HepG2 (cell line): ENCODE results near the gene VWC2L. TPM values are rescaled to one million over a fixed set of nuclear protein-coding genes. Genes with fewer than 3 reads are reported as not detected.

Experiments used
- CBFB ChIP-seq: sonication (generic); formaldehyde crosslinking; IDR thresholded peaks from 2 replicates; pipeline ENCODE4 v1.4.0; 2020; ENCODE audit warnings: missing genetic modification reagents
- ETS1 ChIP-seq: sonication (generic); formaldehyde crosslinking; IDR thresholded peaks from 2 replicates; pipeline ENCODE4 v1.4.0; 2020; ENCODE audit warnings: missing genetic modification reagents
- HBP1 ChIP-seq: IDR thresholded peaks from 2 replicates; pipeline ENCODE4 v1.6.1; 2016; ENCODE audit warnings: low read depth, control low read depth
- HNF1B ChIP-seq: sonication (generic); formaldehyde crosslinking; IDR thresholded peaks from 2 replicates; pipeline ENCODE4 v1.5.1; 2020; ENCODE audit warnings: mild to moderate bottlenecking, moderate library complexity, missing genetic modification reagents
- MLXIP ChIP-seq: sonication (generic); formaldehyde crosslinking; IDR thresholded peaks from 2 replicates; pipeline ENCODE4 v1.9.0; 2021; ENCODE audit warnings: missing genetic modification reagents, borderline replicate concordance
- NFYC ChIP-seq: IDR thresholded peaks from 2 replicates; pipeline ENCODE4 v1.6.1; 2016; ENCODE audit warnings: missing genetic modification reagents, missing compliant biosample characterization
- RNF219 ChIP-seq: sonication (generic); formaldehyde crosslinking; IDR thresholded peaks from 2 replicates; pipeline ENCODE4 v1.5.0; 2020; ENCODE audit warnings: mild to moderate bottlenecking, missing genetic modification reagents
- SP1 ChIP-seq, 2 experiments: fragments of 450-650 bp in 1 of 2; sonication (generic) in 1 of 2; formaldehyde crosslinking in 1 of 2; IDR thresholded peaks; 2 replicates each; pipeline versions ENCODE4 v1.4.0 to v1.6.1; 2016 to 2020; ENCODE audit warnings: missing genetic modification reagents in 1 of 2
- polyA plus RNA-seq, 8 experiments: library from polyadenylated mRNA; depleted of rRNA in 3 of 8; stranded (reverse) in 7 of 8; unstranded in 1 of 8; fragments of >200 nt; fragmentation: Illumina TruSeq in 4 of 8; extraction: Trizol in 4 of 8; gene quantifications; 2 replicates each; pipeline versions ENCODE4 v1.2.1 to v1.2.3, GENCODE V29; 2011 to 2016; ENCODE audit warnings: low read depth in 4 of 8, missing spikeins in 1 of 8, mixed read lengths in 1 of 8; ENCODE audit not compliant: insufficient read depth in 1 of 8
- total RNA-seq, 5 experiments: library from RNA; depleted of rRNA; stranded (reverse); fragments of >200 nt; fragmentation: Illumina TruSeq; extraction: Trizol; gene quantifications; 2 replicates each; pipeline ENCODE4 v1.2.3, GENCODE V29; 2016; ENCODE audit warnings: low read depth in 1 of 5

Gene VWC2L
- total and polyA plus RNA-seq, 2 of the 13 experiments (the other 11 are each of a cell fraction or from before 2014, with no cell fraction given): not detected

- TF ChIP-seq RNF219 (CRISPR knock-in tag) (no peak), HBP1 (CRISPR knock-in tag) (peak; percentile 95), SP1 (IDR thresholded peaks at IDR 0.05) (no peak), SP1 (CRISPR knock-in tag; IDR thresholded peaks at IDR 0.05) (no peak), ETS1 (CRISPR knock-in tag) (0 out of 2 replicates have a peak, but pooled peaks have one; percentile 79), NFYC (CRISPR knock-in tag) (no peak), MLXIP (CRISPR knock-in tag) (peak; percentile 88), HNF1B (CRISPR knock-in tag) (peak; percentile 60), CBFB (CRISPR knock-in tag) (peak; percentile 65; the same call in 1 of the 2 replicates)
Observed at GRCh38 chr2:214410918-214411554, at the start of gene VWC2L (continued).
